HL-60 (cell line): ENCODE measurements around the gene ZBTB40.

Experiments
- DNase-seq, 2 experiments: peaks; one replicate each; pipeline ENCODE4 v3.0.0-alpha.2; 2010 to 2020; ENCODE audit warnings: low read depth in 1 of 2, low spot score in 1 of 2
- H3K27ac ChIP-seq: fragments of 250-450 bp; sonication (Bioruptor Pico); replicated peaks from 2 replicates; pipeline ENCODE4 v1.5.1; 2020; ENCODE audit warnings: mild to moderate bottlenecking, moderate library complexity
- H3K27me3 ChIP-seq: fragments of 250-450 bp; sonication (Bioruptor Pico); 2 replicates; pipeline ENCODE4 v1.5.1; 2021; ENCODE audit warnings: mild to moderate bottlenecking, moderate library complexity; ENCODE audit not compliant: insufficient read depth, poor library complexity, severe bottlenecking
- H3K4me3 ChIP-seq: replicated peaks from 2 replicates; pipeline ENCODE4 v1.5.1; 2011; ENCODE audit warnings: mild to moderate bottlenecking, control low read depth, low read length; ENCODE audit not compliant: insufficient read depth
- CTCF ChIP-seq: IDR thresholded peaks from one replicate; pipeline ENCODE4 v1.5.1; 2011; ENCODE audit warnings: low read length, control low read depth, inconsistent platforms; ENCODE audit not compliant: insufficient read depth
- GABPA ChIP-seq: IDR thresholded peaks from 2 replicates; pipeline ENCODE4 v1.6.1; 2012; ENCODE audit warnings: low read depth
- POLR2AphosphoS5 ChIP-seq: IDR thresholded peaks from 2 replicates; pipeline ENCODE4 v1.6.1; 2012; ENCODE audit warnings: low read depth
- REST ChIP-seq: IDR thresholded peaks from 2 replicates; pipeline ENCODE4 v1.6.1; 2012; ENCODE audit warnings: low read depth; ENCODE audit not compliant: insufficient replicate concordance
- SPI1 ChIP-seq: IDR thresholded peaks from 2 replicates; pipeline ENCODE4 v1.6.1; 2012; ENCODE audit warnings: low read depth, mild to moderate bottlenecking, borderline replicate concordance

Gene ZBTB40

DNA sequence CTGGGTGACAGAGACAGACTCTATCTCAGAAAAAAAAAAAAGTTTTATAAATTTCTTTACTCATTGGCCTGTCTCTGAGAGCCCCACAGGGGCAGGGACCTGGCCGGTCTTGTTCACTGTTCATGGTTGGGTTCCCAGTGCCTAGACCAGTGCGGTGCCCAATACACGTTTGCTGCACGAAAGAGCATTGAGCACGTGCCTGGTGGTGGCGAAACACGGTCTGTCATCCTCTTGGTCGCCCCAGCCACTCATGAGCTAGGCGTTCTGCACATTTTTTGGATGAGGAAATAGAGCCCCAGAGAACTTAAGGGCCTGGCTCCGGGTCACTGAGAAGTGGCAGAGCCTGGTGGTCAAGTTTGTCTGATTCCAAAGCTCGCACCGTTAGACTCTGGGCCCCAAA is 93.0 kb downstream of the ZBTB40 start:
- TF ChIP-seq SPI1 (no peak), CTCF (no peak), GABPA (no peak), POLR2AphosphoS5 (no peak), REST (no peak)
- no peak overlapping the region for H3K4me3 ChIP-seq
- peaks cover 2% of the 10 kb centered on the region for H3K27me3 ChIP-seq
- H3K27ac ChIP-seq, result no peak overlapping the region
- no peak for DNase-seq

DNA sequence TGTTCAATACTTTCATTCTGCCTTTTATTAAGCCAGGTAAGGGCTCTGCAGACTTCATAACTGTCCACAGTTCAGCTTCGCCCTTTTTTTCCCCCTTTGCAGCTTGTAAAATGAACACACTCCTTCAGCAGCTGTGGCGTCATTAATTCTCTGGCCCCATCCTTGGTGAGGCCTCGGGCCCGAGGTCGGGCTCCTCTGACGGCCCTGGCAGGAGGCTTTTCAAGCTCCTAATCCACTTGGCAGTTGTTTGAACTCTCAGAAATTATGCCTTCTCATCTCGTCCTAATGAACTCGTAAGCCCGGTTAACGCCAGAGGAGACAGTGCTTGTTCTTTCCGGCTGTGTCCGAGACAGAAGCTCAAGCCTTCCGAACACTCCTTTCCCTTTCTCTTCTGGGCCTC is 93.5 kb downstream of the ZBTB40 start:
- DNase-seq, result no peak
- peaks cover 2% of the 10 kb centered on the region for H3K27me3 ChIP-seq
- no peak overlapping the region for H3K27ac ChIP-seq
- TF ChIP-seq REST, result no peak
- TF ChIP-seq GABPA, result no peak
- no peak for TF ChIP-seq POLR2AphosphoS5
- no peak for TF ChIP-seq SPI1
- H3K4me3 ChIP-seq, result no peak overlapping the region

- H3K4me3 ChIP-seq, result no peak overlapping the region
- no peak for DNase-seq
- TF ChIP-seq SPI1 (no peak), CTCF (no peak), GABPA (no peak), POLR2AphosphoS5 (no peak)
- peaks cover 4% of the 10 kb centered on the region for H3K27me3 ChIP-seq
- no peak overlapping the region for H3K27ac ChIP-seq
Measured at GRCh38 chr1:22547186-22547817, 95.7 kb downstream of the ZBTB40 start.

- Histone ChIP-seq H3K4me3 (no peak overlapping the region), H3K27ac (no peak overlapping the region), H3K27me3 (peaks cover 9% of the 10 kb centered on the region)
- no peak for DNase-seq
- TF ChIP-seq POLR2AphosphoS5, result no peak
- no peak for TF ChIP-seq SPI1
- no peak for TF ChIP-seq REST
- TF ChIP-seq GABPA, result no peak
- no peak for TF ChIP-seq CTCF
Measured at GRCh38 chr1:22547818-22548462, 96.3 kb downstream of the ZBTB40 start.
